Stimulated activated CD8-positive, alpha-beta memory T cell treated with anti-CD3 and anti-CD28 coated beads, Interleukin-4, amount 100 ng/mL, for 48 hours (primary cell): ENCODE data around the gene SEMA3E.
"Not testable (repeated sequence)": the region's sequence is repeated elsewhere in the genome, so short reads cannot be mapped to it uniquely, and the experiment has no call there.

Source experiments
- DNase-seq: peaks from one replicate; pipeline ENCODE4 v3.0.0-alpha.2; 2020

The SEMA3E gene

DNA sequence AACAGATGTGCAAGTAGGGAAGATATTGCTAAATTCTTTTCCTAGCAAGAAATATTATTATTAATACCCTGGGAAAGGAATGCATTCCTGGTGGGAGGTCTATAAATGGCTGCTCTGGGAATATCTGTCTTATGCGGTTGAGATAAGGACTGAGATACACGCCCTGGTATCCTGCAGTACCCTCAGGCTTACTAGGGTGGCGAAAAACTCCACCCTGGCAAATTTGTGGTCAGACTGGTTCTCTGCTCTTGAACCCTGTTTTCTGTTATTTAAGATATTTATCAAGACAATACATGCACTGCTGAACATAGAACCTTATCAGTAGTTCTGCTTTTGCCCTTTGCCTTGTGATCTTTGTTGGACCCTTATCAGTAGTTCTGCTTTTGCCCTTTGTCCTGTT, 96.4 kb downstream of the SEMA3E start:
- DNase-seq = not testable (repeated sequence)

DNA sequence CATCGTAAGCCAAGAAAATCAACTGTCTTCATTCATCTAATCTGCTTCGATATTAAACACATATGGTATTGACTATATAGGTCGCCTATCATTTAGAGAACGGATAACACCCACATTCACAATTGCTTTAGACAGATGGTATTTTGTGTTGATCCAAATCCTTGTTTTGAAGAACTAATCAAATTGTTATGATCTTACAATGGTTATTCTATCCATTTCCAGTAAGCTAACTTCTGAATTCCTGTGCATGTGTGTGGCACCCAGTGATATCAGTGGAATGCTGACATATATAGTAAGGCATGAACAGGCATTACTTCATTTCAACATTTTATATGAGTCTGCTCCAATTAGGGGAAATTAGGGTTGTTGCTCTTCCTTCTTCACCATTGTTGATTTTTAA, 98.8 kb downstream of the SEMA3E start:
- no peak for DNase-seq

DNA sequence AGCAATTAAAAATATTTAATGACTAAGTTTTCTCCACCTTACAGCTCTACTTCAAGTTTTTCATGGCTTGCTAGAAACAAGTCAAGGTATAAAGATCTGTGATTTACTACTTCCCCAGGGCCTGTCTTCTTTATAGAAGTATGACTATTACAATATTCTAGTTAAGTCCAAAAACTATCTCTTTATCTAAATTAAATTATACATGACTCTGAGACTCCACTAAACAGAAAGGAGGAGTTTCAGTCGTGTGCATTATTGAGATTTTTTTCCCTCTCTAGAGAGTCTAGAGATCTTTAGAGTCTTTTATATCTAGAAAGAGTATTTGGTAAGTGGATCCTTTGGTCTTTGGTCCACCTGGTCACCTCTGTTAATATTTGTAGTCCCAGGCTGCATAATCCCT, 100.7 kb downstream of the SEMA3E start:
- no peak for DNase-seq

DNA sequence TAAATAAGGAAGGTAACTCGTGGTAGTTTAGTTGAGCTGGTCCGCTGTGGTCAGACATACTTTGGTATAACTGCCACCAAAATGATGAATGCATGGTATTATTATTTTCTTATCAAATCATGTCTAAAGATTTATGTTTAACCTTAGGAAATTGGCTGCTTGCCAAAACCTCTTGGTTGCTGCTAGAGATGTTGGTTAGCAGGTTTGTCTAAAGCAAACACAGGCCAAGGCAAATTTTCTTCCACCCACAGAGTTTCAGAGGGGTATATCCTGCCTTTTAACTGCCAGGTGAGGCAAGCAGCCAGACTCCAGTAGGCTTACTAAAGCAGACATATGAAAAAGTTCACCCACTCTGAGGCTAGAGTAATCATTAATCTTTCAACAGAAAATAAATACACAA, 101.4 kb downstream of the SEMA3E start:
- no peak for DNase-seq

DNA sequence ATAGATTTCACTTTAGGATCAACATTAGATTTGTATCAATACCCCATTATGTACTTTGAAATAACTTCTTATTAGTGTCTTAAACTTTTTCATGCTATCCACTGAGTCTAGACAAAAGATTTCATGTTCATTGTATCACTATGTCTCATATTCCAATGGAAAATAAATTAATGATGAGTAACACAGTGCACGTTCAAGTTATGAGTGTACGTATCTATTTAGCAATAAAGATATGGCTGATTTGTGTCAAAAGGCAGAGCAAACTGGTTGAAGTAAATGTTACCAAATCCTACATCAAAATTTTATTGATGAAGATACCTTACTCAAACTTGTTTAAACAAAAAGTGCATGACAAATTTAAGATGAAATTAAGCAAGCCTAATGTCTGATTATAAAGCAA, 102.4 kb downstream of the SEMA3E start:
- no peak for DNase-seq

DNA sequence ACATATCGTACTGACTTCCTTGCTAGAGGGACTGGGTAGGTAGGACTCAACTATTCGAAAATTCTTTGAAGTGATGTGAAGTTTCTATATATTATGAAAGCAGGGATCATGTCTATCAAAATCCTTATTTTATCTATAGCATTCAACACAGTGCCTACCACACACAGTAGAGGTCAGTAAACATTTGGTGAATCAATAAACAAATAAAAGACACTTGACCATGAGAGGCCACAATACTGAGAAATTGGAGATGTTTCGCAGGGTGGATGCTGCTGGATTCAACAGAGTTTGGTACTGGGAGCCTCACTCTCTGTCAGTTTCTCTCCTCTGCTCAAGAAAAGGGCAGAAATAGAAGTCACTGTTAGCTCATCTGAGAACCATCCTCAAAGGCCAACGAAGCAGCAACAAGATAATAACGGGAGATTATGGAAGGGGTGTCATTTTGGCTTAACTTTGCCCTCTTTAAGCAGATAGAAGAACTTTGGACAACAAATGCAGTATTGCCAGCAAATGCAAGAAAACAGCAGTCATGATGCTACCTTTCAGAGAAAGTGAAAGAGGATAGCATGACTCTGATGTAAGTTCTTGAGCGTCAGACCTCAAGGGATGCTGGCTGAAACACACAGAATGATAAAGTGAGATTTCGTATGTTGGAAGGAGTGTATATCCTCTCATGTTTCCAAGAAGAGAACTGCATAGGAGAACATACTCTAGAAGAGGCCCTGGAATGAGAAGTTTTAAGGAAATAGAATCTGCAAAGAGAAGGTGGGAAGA, 107.6 kb downstream of the SEMA3E start:
- DNase-seq = no peak

DNA sequence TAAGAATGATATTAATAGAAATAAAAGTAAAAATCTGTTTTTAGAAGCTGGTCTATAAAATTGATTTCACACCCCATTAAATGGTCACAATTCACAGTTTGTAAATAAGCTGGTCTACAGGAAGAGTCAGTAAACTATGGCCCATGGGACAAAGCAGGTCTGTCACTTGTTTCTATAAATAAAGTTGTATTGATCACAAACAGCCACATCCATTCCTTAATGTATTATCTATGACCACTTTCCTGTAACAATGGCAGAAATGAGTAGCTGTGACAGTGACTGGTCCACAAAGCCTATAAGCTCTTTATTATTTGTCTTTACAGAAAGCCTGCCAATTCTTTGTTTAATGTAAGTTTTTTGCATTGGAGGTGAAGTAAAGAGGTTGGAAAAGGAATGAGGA, 114.5 kb downstream of the SEMA3E start:
- DNase-seq = no peak

DNA sequence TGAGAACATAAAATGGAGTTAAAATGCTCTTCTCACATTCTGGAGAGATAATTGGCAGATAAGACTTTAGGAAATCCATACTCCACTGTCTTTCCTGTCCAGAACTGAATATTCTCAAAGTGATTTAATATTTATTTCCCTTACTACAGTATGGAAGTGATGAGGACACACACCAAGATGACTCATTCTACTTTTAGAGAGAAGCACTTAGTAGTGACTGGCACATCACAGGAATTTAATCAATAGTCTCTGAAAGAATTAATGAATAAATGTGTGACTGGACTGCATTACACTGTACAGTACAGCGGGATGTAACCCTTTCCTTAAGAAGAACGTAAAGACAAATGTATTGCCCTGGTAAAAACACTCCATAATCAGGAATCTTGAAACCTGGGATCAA, 116.7 kb downstream of the SEMA3E start:
- DNase-seq = no peak

DNA sequence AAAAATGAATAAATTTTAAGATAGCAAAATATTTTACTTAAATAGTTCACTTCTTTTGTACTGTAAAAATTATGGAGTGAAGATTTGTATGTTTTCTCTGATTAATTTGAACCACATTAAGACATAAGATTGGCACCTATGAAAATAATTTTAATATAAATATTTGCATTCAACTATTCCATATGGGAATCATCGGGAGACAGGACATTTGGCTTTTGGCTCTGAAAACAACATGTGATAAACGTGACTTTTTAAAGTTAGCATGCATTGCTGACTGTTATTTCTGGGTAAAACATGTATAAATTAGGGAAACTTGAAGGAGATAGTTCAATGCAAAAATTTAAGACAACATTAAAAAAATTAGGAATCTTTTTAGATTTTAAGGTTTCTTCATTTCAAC, 117.2 kb downstream of the SEMA3E start:
- no peak for DNase-seq

DNA sequence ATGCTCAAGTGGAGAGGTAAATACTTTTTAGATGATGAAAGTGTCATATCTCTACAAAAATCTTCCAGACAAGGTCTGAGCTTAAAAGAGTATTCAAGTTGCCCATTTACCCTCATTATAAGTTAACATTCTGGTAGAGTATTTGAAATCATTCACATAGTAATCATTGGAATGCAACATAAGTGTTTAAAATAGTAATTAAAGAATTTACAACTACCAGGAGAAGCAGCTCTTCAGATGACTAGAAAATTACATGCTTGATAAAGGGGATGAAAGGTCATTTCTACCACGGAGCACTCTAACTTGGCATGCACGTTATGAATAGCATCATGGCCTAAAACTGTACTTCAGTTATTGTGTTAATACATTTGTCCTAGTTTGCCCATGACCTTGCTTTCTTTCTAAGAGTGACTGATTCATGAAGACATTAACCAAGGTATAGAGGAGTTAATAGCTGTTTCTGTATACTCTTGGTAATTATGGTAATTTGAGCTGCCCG, 120.0 kb downstream of the SEMA3E start:
- no peak for DNase-seq

DNA sequence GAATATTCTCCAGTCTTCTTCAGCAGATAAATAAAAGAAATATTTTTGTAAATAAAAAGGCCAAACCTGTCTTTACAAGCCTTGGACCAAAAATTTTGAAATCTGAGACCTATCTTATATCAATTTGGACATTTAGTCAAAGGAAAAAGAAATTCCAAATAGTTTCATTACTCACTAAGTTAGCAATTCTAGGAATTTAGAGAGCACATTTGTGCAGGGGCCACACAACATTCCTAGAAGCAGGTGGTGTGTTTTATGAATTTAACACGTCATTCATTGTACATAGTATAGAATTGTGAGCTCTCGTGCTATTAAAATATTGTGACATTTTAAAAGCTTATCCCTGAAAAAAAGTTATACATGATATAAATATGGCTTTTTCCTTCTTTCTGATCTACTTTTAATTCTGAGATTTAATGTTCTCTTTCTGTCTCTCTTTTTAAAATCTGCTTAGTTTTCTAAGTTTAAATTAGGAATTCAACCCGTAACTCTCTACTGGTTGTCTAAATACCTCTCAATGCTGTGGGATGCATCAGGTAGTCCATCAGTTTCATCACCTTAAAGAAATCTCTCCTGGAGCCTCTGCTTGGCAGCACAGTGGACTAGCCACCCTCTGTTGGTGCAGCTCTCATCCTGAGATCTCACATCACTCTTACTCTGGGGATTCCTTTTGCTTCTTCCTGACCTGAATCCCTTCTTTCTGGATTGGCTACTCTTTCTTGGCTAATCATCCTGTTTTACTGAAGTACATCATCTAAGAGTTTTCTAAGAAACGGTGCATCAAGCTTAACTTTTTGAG, 124.5 kb downstream of the SEMA3E start:
- DNase-seq = no peak

DNA sequence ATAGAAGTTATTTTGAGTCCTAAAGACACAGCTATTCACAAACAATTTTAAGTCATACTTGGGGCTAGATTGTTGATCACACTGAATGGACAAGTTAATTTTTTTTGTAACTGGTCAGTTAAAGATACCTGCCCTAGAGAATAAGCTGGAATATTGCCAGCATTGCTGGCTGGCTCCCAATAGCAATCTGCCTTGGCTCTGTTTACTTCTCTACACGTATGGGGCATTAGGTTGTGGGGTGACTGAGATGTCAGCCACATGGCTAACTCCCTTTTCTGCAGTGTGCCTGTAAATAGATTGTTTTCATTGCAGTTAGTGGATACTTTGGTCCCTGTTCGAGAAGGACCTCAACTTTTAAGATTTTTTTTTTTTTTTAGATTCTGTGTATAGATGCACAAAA, 128.2 kb downstream of the SEMA3E start:
- no peak for DNase-seq

DNA sequence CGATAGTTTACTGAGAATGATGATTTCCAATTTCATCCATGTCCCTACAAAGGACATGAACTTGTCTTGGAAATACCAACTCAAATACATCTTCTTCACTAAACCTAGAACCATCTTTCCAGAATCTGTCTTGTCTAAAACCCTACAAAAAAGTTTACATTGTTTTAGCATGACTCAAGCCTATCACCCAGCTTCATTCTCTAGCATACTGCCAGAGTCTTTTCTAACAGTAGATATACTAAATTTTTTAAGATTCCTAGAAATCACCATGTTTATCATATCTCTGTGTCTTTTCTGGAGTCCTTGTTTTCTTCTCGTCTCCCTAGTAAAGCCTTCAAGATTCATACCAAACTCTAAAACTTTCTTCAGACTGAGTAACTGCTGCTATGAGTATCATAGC, 129.7 kb downstream of the SEMA3E start:
- no peak for DNase-seq

DNA sequence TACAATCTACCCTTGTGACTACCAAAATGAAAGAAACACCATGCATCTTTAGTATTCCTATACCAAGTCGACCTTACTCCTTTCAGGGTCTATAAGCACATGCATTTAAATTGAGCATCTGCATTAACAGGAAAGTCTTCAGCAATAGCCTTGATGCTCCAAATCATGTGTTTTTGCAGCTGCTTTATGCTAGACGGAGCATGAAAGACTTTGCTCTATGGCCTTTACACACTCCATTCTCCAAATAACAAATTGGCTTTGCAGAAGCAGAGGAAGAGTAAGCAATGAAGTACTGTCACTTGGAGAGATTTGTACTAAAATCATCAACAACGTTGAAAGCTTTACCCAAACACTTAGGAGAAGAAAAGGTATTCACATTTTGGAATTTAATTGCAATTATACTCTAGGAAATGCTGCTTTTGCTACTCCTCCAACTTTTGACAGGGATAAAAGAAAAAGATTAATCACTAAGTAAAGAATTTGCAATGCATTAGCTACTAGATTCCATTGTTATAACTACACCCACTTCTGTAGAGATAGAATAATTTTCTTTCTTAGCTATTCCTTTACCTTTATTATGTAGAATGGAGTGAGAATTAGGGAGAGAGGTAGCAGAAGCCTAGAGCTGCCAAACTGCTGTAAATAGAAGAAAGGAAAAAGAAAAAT, 131.8 kb downstream of the SEMA3E start:
- DNase-seq = no peak

DNA sequence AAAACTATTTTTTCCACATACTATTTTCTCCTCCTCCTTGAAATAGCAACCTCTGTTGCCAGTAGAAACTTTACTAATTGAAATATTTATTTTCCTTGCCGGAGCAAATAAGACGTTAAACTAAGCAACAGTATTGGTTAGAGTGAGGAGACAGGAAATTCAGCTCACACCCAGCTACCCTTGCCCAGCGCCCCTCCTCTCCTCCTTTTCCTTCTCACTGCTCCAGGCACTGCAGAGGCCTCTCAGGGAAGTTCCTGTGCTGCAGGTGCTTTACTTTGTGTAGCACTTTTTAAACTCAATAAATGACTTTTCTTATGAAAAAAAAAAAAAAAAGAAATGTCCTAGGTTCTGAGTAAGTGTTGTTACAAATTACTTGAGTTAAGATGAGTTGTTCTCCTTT, 134.0 kb downstream of the SEMA3E start:
- DNase-seq = no peak

DNA sequence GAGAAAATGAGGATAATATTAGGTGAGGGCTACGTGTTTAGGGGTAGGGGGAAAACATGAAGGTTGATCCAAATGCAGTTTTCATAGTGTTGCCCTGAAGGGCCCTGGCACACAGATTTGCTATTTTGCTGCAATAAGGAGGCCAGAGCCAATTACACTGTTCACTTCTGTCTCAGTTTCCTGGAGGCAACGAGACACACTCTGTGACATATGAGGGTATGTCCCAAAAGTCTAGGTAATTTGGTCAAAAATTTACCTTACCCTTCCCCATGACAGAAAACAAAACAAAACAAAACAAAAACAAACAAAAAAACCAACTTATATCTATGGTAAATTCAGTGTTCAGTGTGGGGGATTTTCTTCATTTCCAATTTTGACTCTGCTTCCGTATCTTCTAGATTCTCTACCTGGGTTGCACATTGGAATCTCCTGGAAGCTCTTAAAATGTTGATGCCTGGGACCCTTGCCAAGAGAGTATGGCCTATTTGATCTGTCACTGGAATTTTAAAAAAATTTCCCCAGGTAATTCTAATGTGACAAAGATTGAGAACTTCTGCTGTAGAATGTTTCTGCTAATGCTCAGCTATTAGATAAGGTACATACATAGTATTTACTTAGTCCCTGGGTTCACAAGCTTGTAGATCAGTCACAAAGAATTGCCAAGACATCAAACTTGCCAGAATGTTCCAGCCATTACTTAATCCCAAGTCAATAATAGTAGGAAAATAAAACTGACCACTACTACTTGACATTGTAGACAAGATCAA, 139.5 kb downstream of the SEMA3E start:
- DNase-seq = no peak

DNA sequence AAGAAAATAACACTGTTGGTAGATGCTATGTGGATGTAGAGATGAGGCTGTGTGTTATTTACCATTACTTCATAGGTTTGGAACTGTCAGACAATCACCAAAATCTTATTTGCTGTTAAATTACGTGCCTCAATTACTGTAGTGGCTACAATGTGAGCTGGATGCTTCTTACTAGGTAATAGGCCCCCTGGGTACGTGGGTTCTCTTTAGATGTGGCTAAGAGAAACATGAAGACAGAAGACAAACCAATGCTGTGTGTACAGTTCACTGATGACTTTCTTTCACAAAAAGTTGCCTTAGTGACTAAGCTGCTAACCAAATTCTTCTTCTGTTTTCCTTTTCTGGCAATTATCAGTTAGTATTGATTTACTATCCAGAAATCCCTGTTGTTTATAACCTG, 144.6 kb downstream of the SEMA3E start:
- no peak for DNase-seq

DNA sequence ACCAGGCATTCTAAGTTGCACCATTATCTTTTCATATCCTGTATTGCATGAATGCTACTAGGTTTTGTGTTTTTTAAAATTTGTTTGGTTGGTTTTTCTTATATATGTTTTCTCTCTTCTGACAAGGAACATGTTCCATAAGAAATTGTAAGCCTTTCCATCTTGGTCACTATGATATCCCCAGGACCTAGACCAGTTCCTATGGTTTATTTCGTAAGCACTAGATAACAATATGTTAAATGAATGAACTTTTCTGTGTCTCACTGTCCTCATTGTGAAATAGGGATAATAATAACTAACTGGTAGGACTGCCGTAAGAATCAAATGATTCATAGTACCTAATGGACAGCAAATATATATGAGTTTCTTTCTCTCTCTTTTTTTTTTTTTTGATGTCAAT, 146.3 kb downstream of the SEMA3E start:
- DNase-seq = no peak

DNA sequence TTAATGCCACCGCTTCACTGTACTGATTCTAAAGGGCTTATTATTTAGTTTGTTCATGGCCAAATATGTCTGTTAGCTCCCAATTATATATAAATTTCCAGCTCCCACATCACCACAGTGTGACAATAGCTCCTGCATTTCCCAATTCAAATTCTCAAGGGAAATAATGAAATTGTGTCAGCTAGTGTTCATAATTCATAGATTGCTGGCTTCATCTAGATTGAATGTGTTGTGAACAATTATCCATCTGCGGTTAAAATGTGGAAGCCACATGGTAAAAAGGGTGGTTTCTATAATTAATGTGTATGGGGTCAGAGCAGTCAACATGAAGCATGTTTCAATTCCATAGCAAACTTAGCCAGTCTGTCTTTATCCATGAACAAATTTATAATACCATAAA, 154.3 kb downstream of the SEMA3E start:
- DNase-seq = no peak

DNA sequence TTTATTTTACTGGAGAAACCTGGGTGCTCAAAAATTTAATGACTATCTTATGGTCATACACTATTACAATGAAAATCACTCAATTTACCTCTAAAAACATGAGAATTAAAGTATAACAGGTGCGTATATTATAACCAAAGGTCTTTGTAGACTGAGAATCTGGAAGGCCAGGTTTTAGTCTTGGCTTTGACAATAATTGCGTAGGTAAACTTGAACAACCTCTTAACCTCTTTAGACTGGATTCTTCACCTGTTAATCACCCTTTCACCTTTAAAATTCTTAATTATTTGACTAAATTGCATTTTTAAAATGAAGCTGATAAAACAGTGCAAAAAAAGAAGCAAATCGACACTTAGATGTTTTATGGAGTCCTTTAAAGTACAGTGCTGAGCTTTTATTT, 156.1 kb downstream of the SEMA3E start:
- no peak for DNase-seq

DNA sequence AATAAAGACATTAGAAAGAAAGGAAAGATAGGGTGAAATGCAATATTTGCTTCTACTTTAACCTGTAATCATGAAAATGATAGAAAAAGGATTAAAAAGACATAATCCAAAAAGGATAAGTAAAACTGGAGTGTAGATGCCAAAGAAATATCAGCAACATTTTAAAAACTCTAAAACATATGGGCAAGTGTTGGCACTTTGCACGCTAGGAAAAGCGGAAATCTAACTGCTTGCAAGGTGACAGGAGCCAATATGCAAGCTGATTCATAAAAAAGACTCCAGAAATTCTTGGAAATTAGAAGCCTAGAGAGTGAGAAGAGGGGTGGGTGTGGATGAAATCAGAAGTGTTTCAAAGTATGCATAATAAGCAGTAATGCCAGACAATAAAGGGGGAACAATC, 161.1 kb downstream of the SEMA3E start:
- no peak for DNase-seq

DNA sequence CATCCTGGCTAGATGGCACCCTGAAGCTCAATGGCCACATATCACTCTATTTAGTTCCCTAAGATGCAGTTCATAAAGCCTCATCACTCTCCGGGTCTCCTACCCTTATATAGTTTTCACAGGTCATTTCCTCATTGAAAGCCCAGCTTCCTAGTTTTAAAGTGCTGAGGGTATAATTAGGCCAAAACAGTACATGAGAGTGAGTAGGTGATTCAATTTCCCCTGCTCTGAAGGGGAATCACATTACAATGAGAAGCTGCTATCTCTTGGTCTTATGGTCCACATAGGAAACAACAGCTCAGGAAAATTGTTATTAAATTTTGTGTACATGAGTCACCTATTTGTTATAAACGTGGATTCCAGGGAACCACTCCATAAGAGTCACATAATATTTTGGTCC, 162.0 kb downstream of the SEMA3E start:
- no peak for DNase-seq

DNA sequence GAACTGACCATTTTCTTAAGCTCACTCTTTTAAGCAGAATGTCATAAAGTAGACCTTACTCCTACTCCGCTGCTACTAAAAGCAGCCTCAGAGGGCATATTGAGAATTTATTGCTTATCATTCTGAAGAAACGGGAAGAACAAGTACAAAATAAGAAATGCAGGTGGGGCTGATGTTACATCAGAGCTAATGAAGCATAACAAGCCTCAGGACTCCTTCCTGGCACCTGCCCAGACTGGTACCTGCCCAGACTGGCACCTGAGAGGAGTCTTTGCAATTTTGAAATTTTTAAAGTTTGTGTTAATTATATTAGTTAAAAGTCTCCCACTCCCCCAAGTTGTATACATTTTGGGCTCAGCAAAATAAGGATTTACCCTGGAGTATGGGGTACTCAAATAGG, 162.4 kb downstream of the SEMA3E start:
- DNase-seq = no peak
